AG09319 (cell line): Measurements from ENCODE around the gene TUBA8.
"Not testable (repeated sequence)": the region's sequence is repeated elsewhere in the genome, so short reads cannot be mapped to it uniquely, and the experiment has no call there.

Source experiments
- DNase-seq: peaks from one replicate; pipeline ENCODE4 v3.0.0-alpha.2; 2010; ENCODE audit warnings: low read depth; ENCODE audit errors: extremely low read depth
- CTCF ChIP-seq: IDR thresholded peaks from 2 replicates; pipeline ENCODE4 v1.5.1; 2011; ENCODE audit warnings: low read depth, mild to moderate bottlenecking, inconsistent platforms, low read length, moderate library complexity

Gene TUBA8

DNA sequence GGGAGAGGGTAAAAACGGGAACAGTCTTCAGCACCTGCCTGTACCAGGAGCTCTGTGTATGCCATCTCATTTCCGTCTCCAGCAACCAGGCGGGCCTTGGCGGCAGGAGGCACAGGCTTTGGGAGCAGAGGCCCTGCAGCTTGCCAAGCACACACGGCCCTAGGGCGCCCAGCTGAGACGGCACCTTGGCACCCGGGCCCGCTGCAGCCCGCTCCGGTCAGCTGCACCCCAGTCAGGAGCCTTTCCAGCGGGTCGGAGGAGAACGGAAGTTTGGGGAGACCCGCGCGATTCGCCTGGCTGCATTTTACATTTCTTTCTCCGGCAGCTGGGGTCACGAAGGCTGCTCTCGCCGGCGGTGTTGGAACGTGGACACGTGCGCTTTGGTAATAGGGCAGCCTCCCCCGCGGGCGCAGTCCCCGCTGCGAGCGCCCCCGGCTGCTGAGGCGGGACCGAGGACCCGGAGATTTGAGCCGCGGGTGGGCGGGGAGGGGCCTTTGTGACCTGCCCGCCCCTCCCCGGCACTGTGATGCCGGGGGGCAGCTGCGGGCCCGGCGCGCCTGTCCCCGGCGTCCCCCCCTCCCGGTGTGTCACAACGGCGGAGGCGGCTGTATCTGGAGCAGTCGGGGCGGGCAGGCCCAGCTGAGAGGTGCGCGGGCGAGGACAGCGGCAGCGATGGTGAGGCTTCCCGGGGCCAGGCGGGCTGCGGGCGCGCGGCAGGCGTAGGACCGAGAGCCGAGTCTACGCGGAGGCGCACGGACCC lies at the start of gene TUBA8:
TSS of gene TUBA8 (plus strand) at position 616 of the 760 bp plus-strand sequence. CDS start at position 673, 57 bp downstream.
- no peak for DNase-seq
- TF ChIP-seq CTCF: no peak

DNA sequence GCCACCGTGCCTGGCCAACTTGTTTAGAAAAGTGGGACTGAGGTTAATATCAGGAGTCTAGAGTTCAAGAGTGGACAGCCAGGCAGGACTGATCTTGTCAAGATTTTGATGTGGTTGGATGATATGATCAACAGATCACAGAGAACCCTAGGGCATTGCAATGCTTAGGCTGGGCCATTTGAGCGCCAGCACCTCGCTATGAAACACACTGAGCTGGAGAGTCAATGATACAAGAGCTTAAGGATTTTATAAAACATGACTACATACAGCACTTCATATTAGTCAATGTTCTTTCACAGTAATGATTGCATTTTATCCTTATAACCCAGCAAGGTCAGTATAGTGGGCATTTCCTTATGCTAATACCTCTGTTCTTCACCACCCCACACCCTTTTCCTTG lies 48.2 kb upstream of the TUBA8 start:
- DNase-seq: no peak
- no peak for TF ChIP-seq CTCF

- TF ChIP-seq CTCF: no peak
- no peak for DNase-seq
Measured at GRCh38 chr22:18063306-18063705, 47.3 kb upstream of the TUBA8 start.

DNA sequence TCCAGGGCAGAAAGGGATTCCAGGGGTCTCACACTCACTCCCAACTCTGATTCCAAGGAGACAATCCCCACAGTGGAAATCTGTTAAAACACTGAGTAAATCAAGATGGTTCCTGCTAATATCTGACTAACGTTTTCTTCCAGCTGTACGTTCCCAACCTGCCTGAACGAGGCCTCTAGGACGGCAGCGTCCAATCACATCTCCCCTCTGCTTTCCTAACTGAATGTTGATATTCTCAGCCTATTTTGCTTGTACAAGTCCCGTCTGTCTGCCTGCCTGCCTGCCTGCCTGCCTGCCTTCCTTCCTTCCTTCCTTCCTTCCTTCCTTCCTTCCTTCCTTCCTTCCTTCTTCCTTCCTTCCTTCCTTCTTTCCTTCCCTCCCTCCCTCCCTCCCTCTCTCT lies 46.9 kb upstream of the TUBA8 start:
- not testable (repeated sequence) for DNase-seq

- DNase-seq: no peak
- TF ChIP-seq CTCF: no peak
Measured at GRCh38 chr22:18064636-18065035, 46.0 kb upstream of the TUBA8 start.

GRCh38 chr22:18065256-18065655 lies 45.4 kb upstream of the TUBA8 start:
- no peak for DNase-seq
- no peak for TF ChIP-seq CTCF

DNA sequence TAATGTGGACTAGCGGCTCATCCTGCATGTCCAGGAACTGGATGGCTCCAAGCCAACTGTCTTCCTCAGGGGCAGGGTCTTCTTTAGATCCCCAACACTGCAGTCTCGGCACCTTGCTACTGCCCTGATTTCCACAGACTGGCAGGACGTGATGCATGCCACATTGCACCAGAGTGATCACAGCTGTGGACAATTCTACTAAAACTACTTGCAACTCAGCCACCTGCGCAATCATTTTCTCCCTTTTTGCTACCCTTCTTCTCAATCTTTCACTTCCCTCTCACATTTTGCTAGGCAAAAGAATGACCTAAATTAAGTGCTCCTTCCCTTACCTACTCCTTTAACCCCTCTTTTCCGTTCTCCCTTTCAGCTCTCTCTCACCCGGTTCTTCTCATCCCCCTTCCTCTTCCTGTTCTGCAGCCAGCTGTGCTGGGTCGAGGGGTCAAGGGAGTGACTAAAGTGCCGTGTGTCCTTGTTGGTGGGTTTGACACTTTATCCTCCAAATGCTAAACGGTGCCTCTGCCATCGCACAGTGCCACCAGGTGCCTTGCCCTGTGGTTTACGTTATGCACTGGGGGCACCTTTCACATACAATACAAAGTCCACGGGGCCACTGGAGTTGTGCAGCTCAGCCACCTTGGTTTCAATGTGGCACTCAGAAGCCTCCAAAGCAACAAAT lies 44.3 kb upstream of the TUBA8 start:
- TF ChIP-seq CTCF: no peak
- DNase-seq: no peak
